IMR-90 (cell line): ENCODE results near the gene LY6G6D. TPM values are rescaled to one million over a fixed set of nuclear protein-coding genes. Genes with fewer than 3 reads are reported as not detected.

Experiments used
- ATAC-seq: fragments of 200-7000 bp; cut with Tn5 transposase; 2 replicates; pipeline ENCODE4 v1.9.1; 2020; ENCODE audit warnings: low read depth, mild to moderate bottlenecking, moderate library complexity
- BruUV-seq: library from RNA; stranded (reverse); fragments of 400-500 nt; replicated peaks from 2 replicates; lab custom pipeline; 2021; lab: Mats Ljungman, UMichigan
- CTCF ChIA-PET: fragments of 300-600 bp; formaldehyde crosslinking; extraction: SDS; loops from one replicate; lab custom pipeline; 2021; ENCODE audit warnings: antibody characterized with exemption; lab: Yijun Ruan, JAX
- POLR2A ChIA-PET: fragments of 300-600 bp; sonication (Branson Sonifier 250); formaldehyde crosslinking; loops from one replicate; lab custom pipeline; 2022; ENCODE audit warnings: antibody characterized with exemption; ENCODE audit not compliant: unreplicated experiment; lab: Charles Lee
- DNase-seq: peaks from one replicate; pipeline ENCODE4 v3.0.0; 2013
- H2AFZ ChIP-seq: replicated peaks from 2 replicates; pipeline ENCODE3; 2013; ENCODE audit warnings: low read length, mild to moderate bottlenecking; ENCODE audit not compliant: poor library complexity
- H2AK5ac ChIP-seq: 2 replicates; pipeline ENCODE4 v1.6.1; 2013; ENCODE audit warnings: low read depth, low read length, inconsistent platforms
- H2AK9ac ChIP-seq: replicated peaks from 2 replicates; pipeline ENCODE3; 2013; ENCODE audit warnings: mild to moderate bottlenecking, low read depth, low read length, moderate library complexity; ENCODE audit not compliant: poor library complexity
- H2BK120ac ChIP-seq: 2 replicates; pipeline ENCODE4 v1.6.1; 2013; ENCODE audit warnings: low read depth, low read length, inconsistent platforms
- H2BK15ac ChIP-seq: 3 replicates; pipeline ENCODE4 v1.6.1; 2013; ENCODE audit warnings: low read depth, low read length, inconsistent platforms
- H2BK20ac ChIP-seq: 2 replicates; pipeline ENCODE4 v1.6.1; 2013; ENCODE audit warnings: low read depth, mild to moderate bottlenecking, inconsistent platforms, low read length, moderate library complexity
- H2BK5ac ChIP-seq: 2 replicates; pipeline ENCODE4 v1.6.1; 2013; ENCODE audit warnings: mild to moderate bottlenecking, low read depth, low read length, inconsistent platforms; ENCODE audit not compliant: poor library complexity, severe bottlenecking
- H3K14ac ChIP-seq: replicated peaks from 2 replicates; pipeline ENCODE4 v1.6.1; 2013; ENCODE audit warnings: low read depth, low read length, inconsistent platforms
- H3K18ac ChIP-seq: 2 replicates; pipeline ENCODE4 v1.6.1; 2013; ENCODE audit warnings: low read depth, low read length, control low read depth
- H3K23ac ChIP-seq: 2 replicates; pipeline ENCODE4 v1.6.1; 2013; ENCODE audit warnings: low read depth, low read length, inconsistent platforms
- H3K27ac ChIP-seq: 2 replicates; pipeline ENCODE4 v1.5.1; 2013; ENCODE audit warnings: mild to moderate bottlenecking, control low read depth, low read length; ENCODE audit not compliant: insufficient read depth
- H3K27me3 ChIP-seq: 2 replicates; pipeline ENCODE4 v1.6.1; 2013; ENCODE audit warnings: low read length; ENCODE audit not compliant: control insufficient read depth, insufficient read depth
- H3K36me3 ChIP-seq: 2 replicates; pipeline ENCODE4 v1.6.1; 2013; ENCODE audit warnings: low read length, mixed read lengths; ENCODE audit not compliant: control insufficient read depth, insufficient read depth
- H3K4ac ChIP-seq: 2 replicates; pipeline ENCODE4 v1.6.1; 2013; ENCODE audit warnings: low read depth, low read length, inconsistent platforms
- H3K4me1 ChIP-seq: 2 replicates; pipeline ENCODE4 v1.6.1; 2013; ENCODE audit warnings: low read length, mixed read lengths; ENCODE audit not compliant: control insufficient read depth, insufficient read depth
- H3K4me2 ChIP-seq: 2 replicates; pipeline ENCODE4 v1.6.1; 2013; ENCODE audit warnings: low read depth, mild to moderate bottlenecking, control low read depth, low read length, moderate library complexity
- H3K4me3 ChIP-seq: 2 replicates; pipeline ENCODE4 v1.5.1; 2013; ENCODE audit warnings: low read depth, mild to moderate bottlenecking, control low read depth, low read length, moderate library complexity; ENCODE audit not compliant: insufficient read depth
- H3K56ac ChIP-seq: 2 replicates; pipeline ENCODE4 v1.6.1; 2013; ENCODE audit warnings: low read length, inconsistent platforms; ENCODE audit not compliant: insufficient read depth; ENCODE audit errors: extremely low read depth
- H3K79me1 ChIP-seq, 2 experiments: 2 replicates each; pipeline ENCODE4 v1.6.1; 2013; ENCODE audit warnings: low read length in 2 of 2, inconsistent platforms in 1 of 2, low read depth in 1 of 2
- H3K9ac ChIP-seq: 2 replicates; pipeline ENCODE4 v1.6.1; 2013; ENCODE audit warnings: low read depth, low read length, control low read depth
- H3K9me1 ChIP-seq: 2 replicates; pipeline ENCODE4 v1.6.1; 2013; ENCODE audit warnings: low read length, inconsistent platforms; ENCODE audit not compliant: insufficient read depth
- H3K9me3 ChIP-seq: 2 replicates; pipeline ENCODE4 v1.6.1; 2013; ENCODE audit warnings: low read length; ENCODE audit not compliant: control insufficient read depth, insufficient read depth
- H4K20me1 ChIP-seq: 2 replicates; pipeline ENCODE4 v1.6.1; 2013; ENCODE audit warnings: low read length, inconsistent platforms; ENCODE audit not compliant: insufficient read depth
- H4K5ac ChIP-seq: 2 replicates; pipeline ENCODE4 v1.6.1; 2013; ENCODE audit warnings: mild to moderate bottlenecking, low read depth, low read length, control low read depth
- H4K8ac ChIP-seq, 2 experiments: 2 replicates each; pipeline ENCODE4 v1.6.1; 2013; ENCODE audit warnings: low read depth in 2 of 2, low read length in 2 of 2, control low read depth in 1 of 2, inconsistent platforms in 1 of 2
- H4K91ac ChIP-seq: 2 replicates; pipeline ENCODE4 v1.6.1; 2013; ENCODE audit warnings: low read depth, low read length, inconsistent platforms; ENCODE audit not compliant: insufficient read depth
- BHLHE40 ChIP-seq: fragments of 150-350 bp; IDR thresholded peaks from 2 replicates; pipeline ENCODE4 v1.6.1; 2016; ENCODE audit warnings: mild to moderate bottlenecking, low read depth, low read length
- CEBPB ChIP-seq: IDR thresholded peaks from 2 replicates; pipeline ENCODE4 v1.6.1; 2012; ENCODE audit warnings: low read depth, low read length, improper control_type of control experiment
- MAFK ChIP-seq: IDR thresholded peaks from 2 replicates; pipeline ENCODE4 v1.6.1; 2012; ENCODE audit warnings: low read depth, low read length, improper control_type of control experiment
- MXI1 ChIP-seq: IDR thresholded peaks from 2 replicates; pipeline ENCODE4 v1.6.1; 2012; ENCODE audit warnings: low read depth, mild to moderate bottlenecking, low read length, moderate library complexity, borderline replicate concordance
- RCOR1 ChIP-seq: IDR thresholded peaks from 2 replicates; pipeline ENCODE4 v1.6.1; 2012; ENCODE audit warnings: mild to moderate bottlenecking, low read length, improper control_type of control experiment; ENCODE audit not compliant: insufficient replicate concordance
- RFX5 ChIP-seq: IDR thresholded peaks from 2 replicates; pipeline ENCODE4 v1.8.0; 2012; ENCODE audit warnings: low read depth, mild to moderate bottlenecking, low read length, moderate library complexity
- SMC3 ChIP-seq: fragments of 150-350 bp; IDR thresholded peaks from 2 replicates; pipeline ENCODE4 v1.6.1; 2016; ENCODE audit warnings: low read depth, mild to moderate bottlenecking, antibody characterized with exemption, low read length, moderate library complexity
- USF2 ChIP-seq: fragments of 150-350 bp; IDR thresholded peaks from 2 replicates; pipeline ENCODE4 v1.6.1; 2017; ENCODE audit warnings: mild to moderate bottlenecking, antibody characterized with exemption, low read length, low read depth
- WGBS, 2 experiments: methylation state at CpG; one replicate each; pipeline versions ENCODE4 v1.1.5 to v1.1.7; 2013; ENCODE audit warnings: missing lambda C conversion rate in 2 of 2; ENCODE audit not compliant: insufficient read length in 1 of 2; ENCODE audit errors: extremely low coverage in 2 of 2; 5-methylcytosine and 5-hydroxymethylcytosine counted together
- dilution Hi-C: fragments of 300-500 bp; cut with HindIII; formaldehyde crosslinking; loops from one replicate; pipeline ENCODE4 v1.14.3; 2018; ENCODE audit warnings: low sequenced_read_pairs; ENCODE audit not compliant: unreplicated experiment
- in situ Hi-C: fragments of 300-500 bp; cut with MboI; formaldehyde crosslinking; loops from 3 replicates; pipeline ENCODE4 v1.14.3; 2019; ENCODE audit warnings: low sequenced_read_pairs, inconsistent platforms, mixed read lengths
- intact Hi-C: fragments of 100-400 bp; cut with micrococcal nuclease; formaldehyde crosslinking; loops from 2 replicates; pipeline ENCODE4 v1.10.0; 2022
- polyA plus RNA-seq, 3 experiments: library from polyadenylated mRNA; depleted of rRNA; stranded (reverse); fragments of >200 nt; gene quantifications; 2 replicates each; pipeline ENCODE4 v1.2.3, GENCODE V29; 2012; ENCODE audit warnings: low replicate concordance in 1 of 3
- total RNA-seq: library from RNA; depleted of rRNA; stranded (reverse); fragments of >200 nt; gene quantifications from 2 replicates; pipeline ENCODE4 v1.2.3, GENCODE V29; 2012

LY6G6D gene
- total and polyA plus RNA-seq, 2 of the 4 experiments (the other 2 are of a cell fraction), result not detected

GRCh38 chr6:31739639-31740396 lies 24.7 kb downstream of the LY6G6D start, which contains the start of gene MSH5:
Gene MSH5 (plus strand): TSS chr6:31740005. CDS start chr6:31740467, 462 bp downstream.
- Histone ChIP-seq H2BK120ac (peak within 1 kb of the TSS; percentile 87; the same call in 1 of the 2 replicates), H3K4me3 (peak within 1 kb of the TSS; percentile 73), H3K79me1 (peaks cover 13 to 58% of the 10 kb centered on the region in 2 experiments; a peak in 3 of 4 replicates), H2AFZ (peak within 1 kb of the TSS; percentile 96), H3K27me3 (no peaks in the 10 kb centered on the region), H2AK5ac (peak within 1 kb of the TSS; percentile 91), H2BK20ac (peak within 1 kb of the TSS; percentile 53; the same call in 1 of the 2 replicates), H3K4me2 (peak within 1 kb of the TSS; percentile 82), H4K91ac (peak within 1 kb of the TSS; percentile 94), H3K9me1 (peaks cover 13% of the 10 kb centered on the region), H2BK15ac (peak within 1 kb of the TSS; percentile 49; the same call in 1 of the 3 replicates), H3K56ac (peak within 1 kb of the TSS; percentile 93), H4K5ac (no peak within 1 kb of the TSS), H4K8ac (peak within 1 kb of the TSS; percentile 74 to 97), H3K4ac (peak within 1 kb of the TSS; percentile 93), H3K9ac (peak within 1 kb of the TSS; percentile 72), H2AK9ac (peak within 1 kb of the TSS; percentile 90), H3K36me3 (peaks cover 3% of the 10 kb centered on the region), H4K20me1 (peaks cover 3% of the 10 kb centered on the region; the same call in 1 of the 2 replicates), H3K9me3 (no peaks in the 10 kb centered on the region), H3K23ac (peak within 1 kb of the TSS; percentile 87), H3K14ac (peak within 1 kb of the TSS; percentile 95), H3K27ac (peak within 1 kb of the TSS; percentile 68; the same call in 1 of the 2 replicates), H3K18ac (no peak within 1 kb of the TSS), H3K4me1 (peaks cover 13% of the 10 kb centered on the region), H2BK5ac (peak within 1 kb of the TSS; percentile 51)
- ATAC-seq (peak; percentile 88), DNase-seq (peak; percentile 99)
- ChIA-PET POLR2A (interaction anchor here (0.5 to 0.7 kb wide), 3 partner anchors 12 to 1567 kb away, joined by 3 to 15 read pairs (median 3); no protein-coding TSS in a partner anchor), CTCF (interaction anchor here (0.9 kb wide), 1 partner anchor 90 kb away, joined by 3 read pairs; no protein-coding TSS in a partner anchor)
- TF ChIP-seq USF2 (peak; percentile 43), SMC3 (no peak), RCOR1 (no peak), BHLHE40 (peak; percentile 79), MAFK (no peak), MXI1 (peak; percentile 90), RFX5 (no peak), CEBPB (no peak)
- intact Hi-C loops (loop anchor here (2.0 kb wide), 1 partner anchor 55 kb away; the partner anchor contains the start of gene VARS1), dilution Hi-C loops (no loop called here), in situ Hi-C loops (no loop called here)
- no TSS peak for BruUV-seq
- WGBS, 2 experiments, result 0% methylated on average over 23 of the region's 58 CpGs; no CpG with 5 or more reads in 1 of the 2 experiments
